ENCODE results near the gene KRTAP20-2.

Gene KRTAP20-2

DNA sequence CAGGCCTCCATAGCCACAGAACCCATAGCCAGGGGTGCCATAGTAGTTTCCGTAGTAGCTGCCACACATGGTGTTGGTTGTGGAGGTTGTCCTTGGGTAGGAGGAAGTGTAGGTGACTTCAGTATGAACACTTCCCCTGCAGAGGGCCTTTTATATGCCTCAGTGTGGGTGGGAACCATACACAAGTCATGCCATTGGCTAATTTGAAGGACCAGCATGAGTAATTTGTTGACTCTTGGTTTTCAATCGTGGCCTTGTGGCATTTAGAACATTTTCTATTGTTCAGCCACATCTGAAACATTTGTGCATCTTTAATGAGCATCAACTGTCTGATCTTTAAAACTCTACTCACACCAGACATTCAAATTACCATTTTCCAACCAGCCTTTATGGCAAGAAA, 21.2 kb upstream of the KRTAP20-2 start, which contains the start of gene KRTAP6-1:
KRTAP6-1 (minus strand) TSS at position 95 of the 400 bp plus-strand sequence; CDS start at position 69, 26 bp downstream.
- no peak for DNase-seq (ENCODE audit: low spot score)
- TF ChIP-seq CTCF (IDR thresholded peaks at IDR 0.05) = no peak
- Histone ChIP-seq H3K4me3 (no peak within 1 kb of the TSS), H3K27ac (no peak within 1 kb of the TSS)

DNA sequence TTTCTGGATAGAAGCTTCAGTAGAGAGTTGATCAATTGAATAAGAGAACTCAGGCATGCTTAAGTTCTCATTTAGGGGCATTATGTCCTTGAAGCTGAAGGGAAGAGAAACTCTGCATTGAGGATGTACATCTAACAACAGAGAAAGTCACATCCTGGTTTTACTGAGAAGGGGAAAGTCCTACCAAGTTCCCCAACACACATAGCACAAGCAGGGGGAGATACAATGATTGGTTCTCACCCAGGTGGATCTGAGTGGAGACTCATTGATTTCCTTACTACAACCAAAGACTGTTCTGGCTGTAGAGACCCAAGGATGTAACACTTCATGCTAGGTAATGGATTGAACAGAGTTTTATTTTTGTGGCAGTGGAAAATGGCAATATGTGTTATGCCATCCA, 19.8 kb upstream of the KRTAP20-2 start:
- no peak for TF ChIP-seq CTCF (IDR thresholded peaks at IDR 0.05)
- DNase-seq (ENCODE audit: low spot score) = no peak
- Histone ChIP-seq H3K27ac (no peak overlapping the region), H3K4me3 (no peak overlapping the region)

GRCh38 chr21:30616125-30616524, 18.9 kb upstream of the KRTAP20-2 start, which contains the start of gene KRTAP20-1:
KRTAP20-1 (plus strand) TSS chr21:30616425; CDS start chr21:30616455, 30 bp downstream.
- TF ChIP-seq CTCF (IDR thresholded peaks at IDR 0.05) = no peak
- no peak within 1 kb of the TSS for H3K4me3 ChIP-seq
- no peak for DNase-seq (ENCODE audit: low spot score)
- no peak within 1 kb of the TSS for H3K27ac ChIP-seq

GRCh38 chr21:30620080-30620479, 14.9 kb upstream of the KRTAP20-2 start:
- no peak for TF ChIP-seq CTCF (IDR thresholded peaks at IDR 0.05)
- no peak for DNase-seq (ENCODE audit: low spot score)
- H3K4me3 ChIP-seq = no peak overlapping the region
- H3K27ac ChIP-seq = no peak overlapping the region

DNA sequence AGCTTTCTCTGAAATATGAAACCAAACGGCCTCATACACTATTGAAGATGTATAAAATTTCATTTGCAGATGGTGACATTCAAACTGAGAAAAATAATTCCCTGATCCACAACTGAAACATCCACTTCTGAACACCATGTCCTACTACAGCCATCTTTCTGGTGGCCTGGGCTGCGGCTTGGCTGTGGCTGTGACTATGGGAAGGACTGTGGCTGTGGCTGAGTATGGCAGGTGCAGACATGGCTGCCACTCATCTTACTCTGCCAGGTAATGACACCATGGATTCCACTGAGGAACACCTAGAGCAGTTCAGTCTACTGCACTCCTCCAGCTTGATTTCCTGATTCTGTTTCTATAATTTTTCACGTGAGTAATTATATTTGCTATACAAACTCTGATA, 14.5 kb upstream of the KRTAP20-2 start, which contains the start of gene KRTAP20-4:
KRTAP20-4 (plus strand) TSS at position 106 of the 400 bp plus-strand sequence.
- H3K4me3 ChIP-seq = no peak within 1 kb of the TSS
- no peak for TF ChIP-seq CTCF (IDR thresholded peaks at IDR 0.05)
- H3K27ac ChIP-seq = no peak within 1 kb of the TSS
- DNase-seq (ENCODE audit: low spot score) = no peak

GRCh38 chr21:30623362-30623761, 11.6 kb upstream of the KRTAP20-2 start:
- TF ChIP-seq CTCF (IDR thresholded peaks at IDR 0.05) = no peak
- Histone ChIP-seq H3K27ac (no peak overlapping the region), H3K4me3 (no peak overlapping the region)
- no peak for DNase-seq (ENCODE audit: low spot score)

DNA sequence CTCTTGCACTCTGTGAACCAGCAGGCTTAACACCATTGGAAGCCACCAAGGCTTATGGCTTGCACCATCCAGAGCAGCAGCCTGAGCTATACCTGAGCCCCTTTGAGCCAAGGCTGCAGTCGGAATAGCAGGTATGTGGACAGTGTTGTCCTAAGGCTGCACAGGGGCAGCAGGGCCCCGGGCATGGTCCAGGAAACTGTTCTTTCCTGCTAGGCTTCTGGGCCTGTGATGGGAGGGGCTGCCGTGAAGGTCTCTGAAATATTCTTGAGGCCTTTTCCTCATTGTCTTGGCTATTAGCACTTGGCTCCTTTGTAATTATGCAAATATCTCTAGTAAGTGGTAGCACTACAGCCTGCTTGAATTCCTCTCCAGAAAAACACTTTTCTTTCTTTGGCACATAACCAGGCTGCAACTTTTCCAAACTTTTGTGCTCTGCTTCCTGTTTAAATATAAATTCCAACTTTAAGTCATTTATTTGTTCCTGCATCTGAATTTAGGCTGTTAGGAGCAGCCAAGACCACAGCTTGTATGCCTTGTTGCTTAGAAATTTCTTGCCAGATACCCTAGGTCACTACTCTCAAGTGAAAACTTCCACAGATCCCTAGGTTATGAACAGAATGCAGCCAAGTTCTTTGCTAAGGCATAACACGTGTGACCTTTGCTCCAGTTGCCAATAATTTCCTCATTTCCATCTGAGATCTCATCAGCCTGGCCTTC, 9.4 kb upstream of the KRTAP20-2 start:
- no peak for TF ChIP-seq CTCF (IDR thresholded peaks at IDR 0.05)
- no peak for DNase-seq (ENCODE audit: low spot score)
- no peak overlapping the region for H3K4me3 ChIP-seq
- no peak overlapping the region for H3K27ac ChIP-seq
